GM06990 (cell line): ENCODE results near the gene PCDH1.

Experiments used
- DNase-seq: peaks from one replicate; pipeline ENCODE4 v3.0.0-alpha.2; 2011; ENCODE audit not compliant: insufficient read length; ENCODE audit errors: extremely low read depth
- H3K27me3 ChIP-seq: replicated peaks from 2 replicates; pipeline ENCODE4 v1.6.0; 2011; ENCODE audit warnings: low read length; ENCODE audit not compliant: control insufficient read depth, insufficient read depth
- H3K36me3 ChIP-seq: 2 replicates; pipeline ENCODE4 v1.5.1; 2011; ENCODE audit warnings: low read length; ENCODE audit not compliant: control insufficient read depth, insufficient read depth
- H3K4me3 ChIP-seq: replicated peaks from 2 replicates; pipeline ENCODE4 v1.5.1; 2011; ENCODE audit warnings: low read depth, mild to moderate bottlenecking, control low read depth, low read length
- TF ChIP-seq, protein P1 (sequence below): IDR thresholded peaks from 2 replicates; pipeline ENCODE4 v1.5.1; 2011; ENCODE audit warnings: low read length, control low read depth, mild to moderate bottlenecking, inconsistent platforms; ENCODE audit not compliant: insufficient read depth, poor library complexity, severe bottlenecking

Gene PCDH1

DNA sequence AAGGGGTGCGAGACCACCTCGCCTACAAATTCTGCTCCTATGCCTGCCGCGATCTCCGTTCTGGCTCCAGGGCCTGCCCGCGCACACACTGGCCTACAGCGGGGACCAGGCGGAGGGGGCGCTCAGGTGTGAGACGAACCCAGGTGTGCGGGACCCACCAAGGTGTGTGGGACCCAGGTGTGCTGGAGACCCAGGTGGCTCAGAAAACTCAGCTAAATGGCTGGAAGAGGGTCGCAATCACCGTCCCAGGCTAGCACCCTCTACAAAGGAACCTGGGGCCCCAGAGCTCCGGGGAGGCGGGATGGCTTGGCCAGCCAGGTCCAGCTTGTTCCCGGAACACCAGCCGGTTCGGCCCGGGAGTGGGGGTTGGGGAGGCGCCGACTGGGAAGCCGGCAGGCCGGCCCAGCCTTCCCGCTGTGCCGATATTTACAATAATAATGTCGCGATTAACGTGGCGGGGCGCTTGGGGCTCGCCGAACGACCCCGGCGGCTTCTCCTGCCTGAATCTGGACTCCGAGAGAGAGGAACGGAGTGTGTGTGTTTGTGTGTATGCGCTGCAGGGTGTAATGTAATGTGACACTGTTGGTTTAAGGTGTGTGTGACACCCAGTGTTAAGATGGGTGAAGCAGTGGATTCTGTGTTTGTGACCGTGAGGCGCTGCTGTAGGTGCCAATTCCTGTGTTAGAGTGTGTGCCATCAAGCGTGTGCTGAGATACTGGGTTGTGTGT lies 1.4 kb downstream of the PCDH1 start:
- TF ChIP-seq, protein P1, sequence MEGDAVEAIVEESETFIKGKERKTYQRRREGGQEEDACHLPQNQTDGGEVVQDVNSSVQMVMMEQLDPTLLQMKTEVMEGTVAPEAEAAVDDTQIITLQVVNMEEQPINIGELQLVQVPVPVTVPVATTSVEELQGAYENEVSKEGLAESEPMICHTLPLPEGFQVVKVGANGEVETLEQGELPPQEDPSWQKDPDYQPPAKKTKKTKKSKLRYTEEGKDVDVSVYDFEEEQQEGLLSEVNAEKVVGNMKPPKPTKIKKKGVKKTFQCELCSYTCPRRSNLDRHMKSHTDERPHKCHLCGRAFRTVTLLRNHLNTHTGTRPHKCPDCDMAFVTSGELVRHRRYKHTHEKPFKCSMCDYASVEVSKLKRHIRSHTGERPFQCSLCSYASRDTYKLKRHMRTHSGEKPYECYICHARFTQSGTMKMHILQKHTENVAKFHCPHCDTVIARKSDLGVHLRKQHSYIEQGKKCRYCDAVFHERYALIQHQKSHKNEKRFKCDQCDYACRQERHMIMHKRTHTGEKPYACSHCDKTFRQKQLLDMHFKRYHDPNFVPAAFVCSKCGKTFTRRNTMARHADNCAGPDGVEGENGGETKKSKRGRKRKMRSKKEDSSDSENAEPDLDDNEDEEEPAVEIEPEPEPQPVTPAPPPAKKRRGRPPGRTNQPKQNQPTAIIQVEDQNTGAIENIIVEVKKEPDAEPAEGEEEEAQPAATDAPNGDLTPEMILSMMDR = no peak
- H3K27me3 ChIP-seq = peaks cover 3% of the 10 kb centered on the region; the same call in 1 of the 2 replicates
- no peaks in the 10 kb centered on the region for H3K36me3 ChIP-seq
- no peak overlapping the region for H3K4me3 ChIP-seq
- DNase-seq = no peak

DNA sequence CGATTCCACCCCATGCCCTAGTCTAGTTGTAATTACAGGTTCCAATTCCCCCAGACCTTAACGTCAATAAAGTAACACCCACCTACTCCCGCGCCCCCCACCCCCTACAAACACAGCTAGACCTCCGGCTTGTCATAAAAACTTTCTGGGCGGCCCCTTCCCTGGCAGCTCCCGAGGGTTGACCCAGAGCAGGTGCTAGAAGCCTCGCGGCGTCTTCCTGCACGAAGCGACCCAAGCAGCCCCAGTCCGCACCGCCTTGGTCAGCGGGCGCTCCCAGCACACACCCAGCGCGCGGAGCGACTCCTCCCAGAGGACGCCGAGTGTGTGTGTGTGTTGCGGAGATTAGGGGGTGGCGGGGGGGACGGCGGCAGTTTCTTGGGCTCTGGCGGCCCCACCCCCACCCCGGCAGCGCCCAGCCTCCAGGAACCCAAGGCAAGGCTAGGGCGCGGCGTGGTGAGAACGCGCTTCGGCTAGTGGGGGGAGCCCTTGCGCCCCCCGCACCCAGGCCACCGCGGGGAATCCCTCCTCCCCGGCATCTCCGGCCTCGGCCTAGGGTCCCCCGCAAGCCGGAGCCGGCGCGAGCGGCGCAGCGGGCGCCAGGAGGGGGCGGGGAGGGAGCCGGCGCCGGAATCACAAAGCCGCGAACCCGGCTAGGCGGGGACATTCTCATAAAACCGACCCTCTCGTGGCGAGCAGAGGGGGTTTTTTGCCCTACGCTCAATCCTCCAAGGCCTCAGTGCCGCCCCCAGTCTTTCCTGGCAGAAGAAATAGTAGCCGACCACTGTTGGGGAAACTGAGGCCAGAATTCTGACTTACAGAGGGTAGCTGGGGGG lies 2.2 kb downstream of the PCDH1 start:
- H3K4me3 ChIP-seq = no peak overlapping the region
- H3K27me3 ChIP-seq = peaks cover 3% of the 10 kb centered on the region; the same call in 1 of the 2 replicates
- TF ChIP-seq, protein P1 = no peak
- DNase-seq = no peak
- no peaks in the 10 kb centered on the region for H3K36me3 ChIP-seq

DNA sequence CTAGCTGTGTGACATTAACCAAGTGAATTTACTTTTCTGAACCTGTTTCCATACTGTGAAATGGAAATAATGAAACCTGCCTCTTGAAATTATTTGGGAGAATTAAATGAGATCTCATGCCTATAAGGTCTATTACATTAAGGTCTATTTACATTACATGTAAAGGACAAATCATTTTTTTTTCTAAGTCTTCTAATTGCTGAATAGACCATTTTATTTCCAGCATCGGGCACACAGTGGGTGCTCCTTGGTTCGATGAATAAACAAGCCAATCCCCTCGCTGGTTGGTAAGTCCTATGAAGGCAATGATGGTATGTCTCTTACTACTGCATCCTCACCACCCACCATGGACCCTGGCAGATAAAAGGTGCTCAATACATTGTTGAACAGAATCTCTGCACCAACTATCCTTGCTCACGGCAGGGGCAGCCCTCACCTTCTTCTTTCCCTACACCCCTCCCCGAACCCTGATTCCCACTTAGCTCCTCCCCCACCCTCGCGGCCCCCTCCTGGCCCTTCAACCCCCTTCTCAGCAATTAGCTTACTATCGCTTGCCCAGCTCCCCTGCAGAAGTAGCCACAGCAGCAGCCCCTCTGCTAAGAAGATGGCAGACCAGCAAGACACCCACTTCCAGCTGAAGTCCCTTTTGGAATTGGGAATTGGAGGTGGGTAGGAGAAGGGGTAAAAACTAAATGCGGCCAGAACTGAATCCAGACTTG lies 3.0 kb downstream of the PCDH1 start:
- Histone ChIP-seq H3K27me3 (peaks cover 3% of the 10 kb centered on the region; the same call in 1 of the 2 replicates), H3K4me3 (no peak overlapping the region), H3K36me3 (no peaks in the 10 kb centered on the region)
- TF ChIP-seq, protein P1 = no peak
- no peak for DNase-seq

DNA sequence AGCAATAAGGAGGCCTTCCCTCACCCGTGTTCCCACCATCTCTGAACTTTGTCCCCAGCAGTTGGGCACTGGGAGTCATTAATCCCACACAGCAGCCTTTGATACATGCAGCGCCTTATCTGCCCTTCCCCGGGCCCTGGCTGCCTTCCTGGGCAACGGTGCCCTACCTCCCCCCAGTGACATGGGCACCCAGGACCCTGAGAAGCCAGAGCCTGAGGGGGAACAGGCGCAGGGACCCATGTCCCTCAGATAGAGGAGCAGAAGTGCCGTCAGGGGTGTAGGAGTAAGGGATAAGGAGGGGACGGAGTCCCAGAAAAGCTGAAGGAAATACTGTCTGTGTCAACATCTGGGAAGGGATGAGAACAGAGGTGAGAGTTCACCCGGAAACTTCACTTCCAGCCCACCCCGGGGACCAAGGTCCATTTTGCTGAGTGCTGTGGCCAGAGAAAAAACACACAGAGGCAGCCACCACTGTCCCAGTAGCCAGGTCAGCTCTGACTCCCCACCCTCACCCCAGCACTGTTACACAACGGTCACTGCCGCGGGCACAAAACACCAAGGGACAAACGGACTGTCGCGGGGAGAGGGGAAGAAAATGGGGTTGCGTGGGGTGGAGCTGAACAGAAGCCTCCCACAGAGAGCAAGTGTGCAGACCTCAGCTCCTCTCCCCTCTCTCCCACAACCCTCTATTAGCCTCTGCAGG lies 3.8 kb downstream of the PCDH1 start:
- TF ChIP-seq, protein P1 = no peak
- H3K36me3 ChIP-seq = no peaks in the 10 kb centered on the region
- no peak for DNase-seq
- peaks cover 3% of the 10 kb centered on the region; the same call in 1 of the 2 replicates for H3K27me3 ChIP-seq
- no peak overlapping the region for H3K4me3 ChIP-seq

DNA sequence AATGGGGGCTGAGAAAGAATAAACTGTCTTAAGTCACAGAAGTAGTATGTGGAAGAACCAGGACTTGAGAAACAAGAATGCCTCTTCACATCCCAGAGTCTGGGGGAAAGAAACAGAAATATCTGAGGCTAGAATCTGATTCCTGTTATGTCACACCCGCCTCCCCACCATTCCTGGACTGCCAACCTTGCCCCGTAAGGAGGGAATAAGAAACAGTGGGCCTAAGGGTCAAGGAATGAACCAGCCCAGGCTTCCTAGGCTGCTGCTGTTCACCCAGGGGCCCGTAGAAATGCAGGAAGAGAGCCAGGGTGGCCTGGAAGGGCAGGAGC lies 4.3 kb downstream of the PCDH1 start:
- TF ChIP-seq, protein P1 = no peak
- Histone ChIP-seq H3K36me3 (no peaks in the 10 kb centered on the region), H3K27me3 (peaks cover 3% of the 10 kb centered on the region; the same call in 1 of the 2 replicates), H3K4me3 (no peak overlapping the region)
- DNase-seq = no peak
